CD4-positive, alpha-beta T cell treated with Interferon alpha-2 for 1 hour (primary cell): ENCODE measurements around the gene HIKESHI.

ENCODE experiments used
- DNase-seq, 2 donors: peaks; one replicate each; pipeline ENCODE4 v3.0.0-alpha.2; 2020 to 2022

HIKESHI gene

DNA sequence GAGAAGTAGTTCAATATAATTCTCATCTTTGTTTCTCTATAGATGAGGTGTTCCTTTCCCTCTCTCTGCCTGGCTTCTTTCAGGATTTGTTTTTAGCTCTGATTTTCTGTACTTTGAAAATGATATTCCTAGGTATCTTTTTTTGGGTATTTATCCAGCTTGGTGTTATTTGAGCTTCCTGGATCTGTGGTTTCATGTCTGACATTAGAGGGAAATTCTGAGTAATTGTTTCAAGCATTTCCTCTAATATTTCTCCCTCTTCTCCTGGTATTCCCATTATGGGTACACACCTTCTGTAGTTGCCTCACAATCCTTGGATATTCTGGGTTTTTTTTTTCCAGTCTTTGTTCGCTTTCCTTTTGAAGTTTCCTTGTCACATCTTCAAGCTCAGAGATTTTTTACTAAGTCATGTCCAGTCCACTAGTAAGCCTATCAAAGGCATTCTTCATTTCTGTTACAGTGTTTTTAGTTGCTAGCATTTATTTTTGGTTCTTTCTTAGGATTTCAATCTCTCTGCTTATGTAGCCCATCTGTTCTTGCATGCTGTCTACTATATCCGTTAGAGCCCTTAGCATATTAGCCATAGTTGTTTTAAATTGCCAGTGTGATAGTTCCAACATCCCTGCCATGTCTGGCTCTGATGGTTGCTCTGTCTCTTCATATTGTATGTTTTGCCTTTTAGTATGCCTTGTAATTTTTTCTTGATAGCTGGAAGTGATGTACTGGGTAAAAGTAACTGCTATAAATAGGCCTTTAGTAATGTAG, 78.4 kb downstream of the HIKESHI start:
- DNase-seq: no peak

DNA sequence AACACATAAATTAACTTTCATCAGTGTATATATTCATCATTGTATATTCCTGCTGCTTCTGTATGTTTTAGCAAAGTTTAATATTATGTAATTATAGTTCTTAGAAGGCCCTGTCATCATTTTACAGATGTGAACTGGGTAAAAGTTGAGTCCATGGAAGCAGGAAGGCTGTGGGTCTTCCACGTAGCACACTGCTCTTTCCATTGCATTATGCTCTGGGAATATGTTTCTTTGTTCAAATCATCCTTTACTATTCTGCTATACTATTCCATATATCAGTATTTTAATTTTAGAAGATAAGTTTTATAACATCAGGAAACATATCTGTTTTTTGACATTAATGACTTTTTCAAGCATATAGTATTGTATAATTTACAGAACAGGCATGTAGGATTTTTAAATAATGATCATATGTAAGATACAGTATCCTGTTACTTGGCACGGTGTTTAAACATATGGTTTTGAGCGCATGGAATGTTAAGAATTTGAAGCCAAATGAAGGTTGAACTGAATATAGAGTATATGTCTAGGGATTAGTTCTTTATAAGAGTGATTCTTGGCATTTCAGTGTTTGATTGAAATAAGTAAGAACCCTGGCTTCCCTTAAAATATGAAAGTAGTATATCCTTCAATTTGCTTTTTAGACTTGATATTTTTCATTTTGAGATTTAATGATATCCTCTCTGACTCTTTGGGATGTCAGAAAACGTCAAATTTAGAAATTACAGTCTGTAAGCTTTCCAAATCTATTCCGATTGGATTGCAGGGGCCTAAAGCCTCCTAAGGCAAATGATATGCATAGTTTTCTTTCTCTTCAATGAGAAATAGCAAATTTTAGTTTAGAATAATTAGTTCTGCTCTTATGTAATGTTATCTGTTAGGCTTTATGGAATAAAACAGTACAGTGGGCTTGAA, 81.3 kb downstream of the HIKESHI start:
- DNase-seq: no peak

DNA sequence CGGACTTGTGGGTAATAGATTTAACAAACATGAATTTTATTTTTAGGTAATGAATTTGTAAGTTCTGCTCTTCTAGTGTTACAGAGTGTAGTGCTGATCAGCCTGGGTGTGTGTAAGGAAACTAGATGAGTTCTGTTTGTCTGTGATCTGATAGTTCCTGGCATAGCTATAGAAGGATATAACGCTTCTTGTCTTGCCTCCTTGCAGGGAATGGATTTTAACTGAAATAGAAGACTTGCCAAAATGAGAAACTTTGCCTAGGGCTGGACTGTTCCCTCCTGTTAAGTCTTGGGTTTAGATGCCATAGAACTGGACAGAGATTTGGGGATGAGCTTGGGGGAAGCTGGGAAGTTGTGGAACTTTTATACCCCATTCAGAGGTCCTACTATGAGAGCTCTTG, 84.2 kb downstream of the HIKESHI start:
- no peak for DNase-seq

DNA sequence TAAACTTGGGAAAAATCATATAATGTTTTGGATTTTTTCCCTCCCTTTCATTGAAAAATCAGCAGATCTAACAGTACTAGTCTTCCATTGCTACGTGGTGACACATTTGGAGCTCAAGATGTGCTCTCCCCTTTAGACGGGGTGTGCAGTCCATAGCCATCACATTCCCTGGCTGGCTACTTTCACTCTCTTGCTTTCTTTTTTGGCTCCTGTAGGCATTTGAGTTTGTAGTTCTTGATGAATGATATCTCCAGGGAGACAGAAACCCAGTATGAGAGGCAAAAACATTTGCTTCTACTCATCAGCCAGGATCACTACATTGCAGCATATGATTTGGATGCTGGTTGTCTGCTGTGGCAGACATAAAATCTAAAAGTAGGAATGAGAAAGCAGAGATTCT, 84.7 kb downstream of the HIKESHI start:
- DNase-seq: no peak

DNA sequence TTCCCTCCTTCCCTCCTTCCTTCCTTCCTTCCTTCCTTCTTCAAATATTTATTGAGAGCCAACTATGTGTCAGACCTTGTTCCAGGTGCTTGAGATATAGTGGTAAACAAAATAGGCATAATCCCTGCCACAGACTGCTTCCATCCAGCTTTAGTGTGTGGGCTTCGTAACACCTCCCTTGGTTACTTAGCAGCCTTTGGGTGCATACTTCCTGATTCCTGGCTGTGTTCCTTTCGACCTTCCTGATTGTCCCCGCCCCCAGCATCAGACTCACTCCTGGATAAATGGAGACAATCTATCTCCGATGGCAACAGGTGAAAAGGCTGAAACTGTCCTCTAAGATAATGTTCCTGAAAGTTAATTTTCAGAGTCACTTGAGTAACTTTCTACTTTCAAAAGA, 86.2 kb downstream of the HIKESHI start:
- no peak for DNase-seq

DNA sequence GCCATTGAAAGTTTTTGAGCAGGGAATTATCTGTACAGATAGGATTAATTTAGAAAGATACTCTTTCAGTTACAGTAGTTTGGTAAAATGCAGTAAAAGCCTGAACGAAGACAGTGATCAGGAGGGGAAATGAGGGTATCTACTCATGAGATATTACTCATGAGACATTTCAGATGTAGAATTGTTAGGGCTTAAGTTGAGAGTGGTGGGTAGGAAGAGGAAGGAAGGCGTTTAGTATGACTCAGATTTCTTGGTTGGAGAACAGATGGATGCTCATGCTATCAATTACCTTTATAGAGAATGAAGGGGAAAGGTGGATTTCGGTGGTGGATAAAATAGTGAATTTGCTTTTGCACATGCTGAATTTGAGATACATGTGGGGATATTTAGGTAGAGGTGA, 88.4 kb downstream of the HIKESHI start:
- no peak for DNase-seq

DNA sequence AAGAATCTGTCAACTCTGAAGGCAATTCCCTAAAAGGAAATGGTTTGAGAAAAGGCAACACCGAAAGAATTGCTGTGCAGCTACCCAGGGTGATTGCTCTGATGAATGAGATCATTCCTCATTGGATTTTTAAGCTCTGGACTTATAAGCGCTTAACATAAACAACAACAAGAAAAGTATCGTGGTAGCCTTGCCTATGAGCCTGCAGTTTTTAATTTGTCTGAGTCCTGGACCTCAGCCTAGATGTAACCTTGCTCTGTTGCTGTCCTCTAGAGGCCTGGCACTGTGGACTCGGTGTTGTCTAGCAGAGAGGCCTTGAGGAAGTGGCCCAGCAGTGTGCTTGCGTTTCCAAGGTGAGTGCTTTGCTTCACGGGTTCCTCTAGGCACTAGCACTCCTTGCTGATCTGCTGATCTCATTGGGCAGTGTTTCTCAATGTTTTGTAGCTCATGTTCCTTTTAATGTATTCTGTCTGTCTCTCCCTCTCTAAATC, 93.1 kb downstream of the HIKESHI start:
- DNase-seq: no peak
